Fibroblast of skin of scalp (primary cell): ENCODE data around the gene OPCML.

Experiments used
- DNase-seq: peaks from one replicate; pipeline ENCODE4 v3.0.0-alpha.2; 2013

The OPCML gene

GRCh38 chr11:132586801-132587200 is 945.5 kb downstream of the OPCML start:
- DNase-seq, result no peak

DNA sequence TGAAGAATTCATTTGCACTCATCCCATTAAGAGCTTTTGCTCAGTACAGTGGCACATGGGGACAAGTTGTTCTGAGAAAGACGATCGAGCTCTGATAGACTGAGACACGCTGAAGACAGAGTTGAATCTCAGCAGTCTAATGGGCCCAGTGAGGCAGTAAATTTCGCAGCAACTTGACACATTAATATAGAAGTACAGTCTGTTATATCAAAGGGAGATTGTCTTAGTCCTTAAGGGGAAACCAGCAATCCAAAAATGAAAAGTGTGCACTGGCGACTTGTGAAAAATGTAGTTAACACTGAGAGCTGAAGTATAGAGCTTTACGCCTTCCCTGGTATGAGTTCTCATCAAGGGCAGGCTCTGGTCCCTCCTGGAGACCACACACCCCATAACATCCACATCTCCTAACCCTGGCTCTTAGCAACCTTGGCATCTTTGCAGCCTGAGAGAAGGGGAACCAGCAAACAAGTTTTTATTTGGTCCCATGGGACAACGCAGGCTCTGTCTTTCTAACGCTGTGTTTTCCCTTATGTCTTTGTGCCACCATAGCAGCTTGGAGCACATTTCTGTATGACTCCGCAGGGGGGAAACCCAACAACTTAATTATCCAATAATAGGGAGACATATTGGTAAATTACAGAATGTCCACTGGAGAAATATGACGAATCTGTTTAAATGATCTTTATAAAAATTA is 952.5 kb downstream of the OPCML start:
- DNase-seq, result no peak

- DNase-seq, result no peak
These were observed 953.2 kb downstream of the OPCML start for GRCh38 chr11:132579136-132579535.

DNA sequence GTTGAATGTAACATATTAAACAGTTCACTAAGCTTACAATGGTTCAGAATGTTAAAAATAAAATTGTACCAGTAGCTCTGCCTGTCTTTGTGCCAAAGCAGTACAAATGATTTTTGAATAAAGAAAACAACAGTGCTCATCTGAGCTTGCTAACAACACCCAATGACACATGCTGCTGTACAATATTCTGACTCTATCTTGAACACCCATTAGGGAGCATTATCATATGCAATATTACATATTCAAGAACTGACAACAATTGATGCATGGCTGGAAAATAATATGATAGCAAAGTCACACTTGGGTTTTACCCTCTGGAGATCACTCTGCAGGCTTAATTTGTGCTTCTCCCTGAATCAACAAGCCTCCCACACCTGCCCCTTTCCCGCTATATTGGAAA is 953.7 kb downstream of the OPCML start:
- DNase-seq, result no peak

GRCh38 chr11:132576706-132577105 is 955.6 kb downstream of the OPCML start:
- peak; percentile 97 for DNase-seq

GRCh38 chr11:132564091-132564885 is 968.0 kb downstream of the OPCML start:
- no peak for DNase-seq

DNA sequence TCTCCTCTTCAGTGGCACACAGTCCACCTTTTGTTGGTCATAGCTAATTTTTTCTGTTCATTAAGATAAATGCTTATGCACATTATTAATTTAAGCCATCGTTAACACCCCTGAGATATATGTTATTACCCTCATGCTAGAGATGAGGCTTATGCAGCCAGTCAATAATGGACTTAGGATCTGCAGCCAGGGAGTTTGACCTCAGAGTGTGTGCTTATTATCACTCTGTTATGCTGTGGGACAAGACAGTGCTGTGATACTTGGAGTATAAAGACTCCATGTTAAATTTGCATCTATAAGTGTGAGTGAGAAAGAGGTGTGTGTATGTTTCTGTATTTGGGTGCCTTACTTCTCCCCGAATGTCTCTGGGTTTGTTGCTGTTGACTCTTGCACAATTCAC is 969.3 kb downstream of the OPCML start:
- no peak for DNase-seq

DNA sequence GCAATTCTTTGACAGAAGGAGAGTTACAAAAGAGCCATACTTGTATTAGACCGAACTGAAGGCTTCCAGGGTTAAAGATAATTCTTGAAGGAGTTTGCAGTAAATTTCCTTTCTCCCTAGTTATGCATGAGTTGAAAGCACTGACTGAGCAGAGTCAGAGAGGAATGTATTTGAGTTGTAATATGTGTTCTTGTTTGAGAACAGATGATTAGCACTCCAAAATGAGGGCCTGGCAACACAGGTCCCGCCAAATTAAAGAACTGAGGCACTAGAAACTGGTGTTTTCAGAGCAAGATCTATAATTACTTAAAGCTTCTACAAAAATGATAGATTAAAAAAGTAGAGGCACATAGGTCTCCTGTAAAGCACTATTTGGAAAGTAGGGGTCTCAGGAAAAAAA is 970.4 kb downstream of the OPCML start:
- no peak for DNase-seq

DNA sequence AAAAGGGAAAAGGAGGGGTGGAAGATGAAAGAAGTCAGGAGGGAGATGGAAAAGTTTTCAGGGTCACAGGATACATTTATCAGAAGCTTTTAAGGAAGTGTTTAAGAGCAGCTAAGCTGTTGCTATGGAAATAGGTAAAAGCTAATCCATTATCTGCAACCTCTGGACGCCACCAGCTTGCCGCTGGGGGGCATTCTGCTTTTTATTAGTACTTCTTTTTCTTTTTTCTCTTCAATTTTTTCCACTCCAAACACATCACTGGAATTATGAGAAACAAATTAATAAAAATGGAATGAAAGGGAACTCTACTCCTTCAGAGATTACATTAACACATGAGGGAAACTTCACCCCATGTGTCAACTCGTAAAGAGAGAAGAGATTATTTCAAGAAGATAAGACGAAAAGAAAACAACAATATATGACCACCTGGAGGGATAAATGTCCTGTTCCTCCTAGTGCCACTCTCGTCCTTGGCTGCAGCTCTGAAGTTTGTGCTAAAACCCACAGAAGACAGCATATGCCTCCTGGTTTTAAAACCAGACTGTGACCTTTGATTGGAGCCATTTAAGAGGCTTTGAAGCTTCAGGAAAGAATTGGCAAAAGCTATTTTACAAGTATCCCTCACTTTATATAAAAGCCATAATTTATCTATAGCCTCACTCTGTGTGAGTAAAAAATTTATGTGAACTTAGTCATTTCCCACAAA is 972.8 kb downstream of the OPCML start:
- peak; percentile 7 for DNase-seq

DNA sequence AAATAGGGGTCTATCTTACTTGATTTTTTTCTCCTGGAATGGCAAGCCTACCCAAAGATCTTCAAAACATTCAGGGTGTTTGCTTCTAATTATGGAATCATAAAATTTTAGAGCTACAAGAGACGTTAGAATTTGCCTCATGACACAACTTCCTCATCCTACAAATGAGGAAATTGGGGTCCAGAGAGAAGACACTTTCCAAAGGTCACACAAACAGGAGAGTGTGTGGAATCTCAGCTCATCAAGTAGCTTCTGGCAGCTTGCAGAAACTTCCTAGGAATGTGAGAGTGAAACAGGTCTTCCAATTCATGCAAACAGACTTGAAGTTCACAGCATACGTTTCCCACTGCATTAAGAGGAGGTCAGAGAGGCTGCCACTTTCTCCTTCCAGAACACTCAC is 976.0 kb downstream of the OPCML start:
- DNase-seq, result no peak

DNA sequence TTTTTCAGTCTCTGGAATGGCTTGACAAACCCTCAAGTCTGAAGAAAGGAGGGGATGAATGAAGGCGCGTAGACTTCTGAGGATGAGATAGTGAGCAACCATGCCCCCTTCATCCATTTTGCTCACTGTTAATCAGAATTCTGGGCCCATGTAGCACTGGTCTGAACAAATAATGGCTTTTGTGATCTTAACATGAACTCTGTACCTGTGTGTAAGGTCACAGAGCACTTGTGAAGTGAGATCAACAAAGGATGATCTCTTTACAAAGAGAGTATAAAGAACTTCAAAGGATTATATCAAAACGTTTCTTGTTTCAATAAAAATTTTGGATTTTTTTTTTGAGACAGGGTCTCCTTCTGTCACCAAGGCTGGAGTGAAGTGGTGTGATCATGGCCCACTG is 976.7 kb downstream of the OPCML start:
- no peak for DNase-seq

DNA sequence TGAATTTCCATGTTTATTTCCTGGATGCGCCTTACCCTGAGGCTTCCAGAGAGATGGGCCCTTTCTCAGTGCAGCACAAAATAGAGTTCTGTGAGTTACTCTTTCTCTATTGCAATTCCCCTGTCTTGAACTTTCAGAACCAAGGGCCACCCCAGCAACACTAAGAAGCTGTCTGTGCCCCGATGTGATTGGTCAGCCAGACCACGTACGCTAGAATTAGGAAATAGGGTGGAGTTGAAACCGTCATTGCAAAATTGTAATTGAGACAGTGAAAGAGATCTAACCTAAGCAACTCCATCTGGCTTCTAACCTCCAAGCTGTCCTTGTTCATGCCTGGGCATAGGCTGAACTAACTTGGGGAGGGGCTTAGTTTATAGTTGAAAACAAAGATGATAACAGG is 981.3 kb downstream of the OPCML start:
- DNase-seq, result no peak

DNA sequence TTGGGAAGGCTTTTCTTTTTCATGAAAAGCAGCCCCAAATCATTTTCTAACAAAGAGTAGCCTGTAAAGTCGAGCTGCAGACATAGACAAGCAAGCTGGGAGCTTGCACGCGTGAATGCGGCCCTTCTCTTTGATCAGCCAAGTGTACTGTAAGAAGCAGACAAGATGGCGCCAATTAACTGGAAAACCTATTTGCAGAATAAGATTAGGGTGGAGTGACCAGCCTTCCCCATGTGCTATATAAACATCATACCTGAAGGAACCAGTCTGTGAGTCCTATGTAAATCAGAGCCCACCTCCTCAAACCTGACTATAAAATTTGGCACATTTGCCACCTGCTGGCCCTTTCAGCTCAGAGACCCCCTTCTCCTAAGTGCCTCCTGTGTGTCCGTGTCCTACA is 982.7 kb downstream of the OPCML start:
- DNase-seq, result no peak

DNA sequence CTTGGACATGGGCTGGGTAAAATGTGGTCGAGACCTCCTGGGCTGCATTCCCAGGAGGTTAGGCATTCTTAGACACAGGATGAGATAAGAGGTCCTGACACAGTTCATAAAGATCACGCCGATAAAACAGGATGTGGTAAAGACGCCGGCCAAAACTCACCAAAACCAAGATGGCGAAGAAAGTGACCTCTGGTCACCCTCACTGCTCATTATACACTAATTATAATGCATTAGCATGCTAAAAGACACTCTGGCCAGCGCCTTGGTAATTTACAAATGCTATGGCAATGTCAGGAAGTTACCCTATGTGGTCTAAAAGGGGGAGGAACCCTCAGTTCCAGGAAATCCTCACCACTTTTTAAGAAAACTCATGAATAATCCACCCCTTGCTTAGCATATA is 983.3 kb downstream of the OPCML start:
- no peak for DNase-seq

DNA sequence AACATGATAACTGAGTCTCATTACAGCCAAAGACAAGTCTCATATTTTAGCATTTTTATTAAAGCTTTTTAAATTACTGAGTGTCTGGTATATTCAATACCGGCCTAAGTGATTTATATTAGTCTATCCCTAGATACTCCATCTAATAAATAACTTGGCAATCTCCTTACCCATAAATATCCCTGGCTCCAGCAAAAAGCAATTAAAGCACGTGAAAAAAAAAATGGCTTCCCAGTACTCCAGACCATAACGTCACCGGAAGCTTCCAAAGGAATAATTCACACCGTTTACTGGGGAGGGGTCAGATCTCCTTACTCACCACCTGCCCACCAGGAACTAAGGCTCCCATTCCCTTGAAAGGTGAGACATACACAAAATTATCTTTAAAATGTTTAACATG is 988.3 kb downstream of the OPCML start:
- no peak for DNase-seq

DNA sequence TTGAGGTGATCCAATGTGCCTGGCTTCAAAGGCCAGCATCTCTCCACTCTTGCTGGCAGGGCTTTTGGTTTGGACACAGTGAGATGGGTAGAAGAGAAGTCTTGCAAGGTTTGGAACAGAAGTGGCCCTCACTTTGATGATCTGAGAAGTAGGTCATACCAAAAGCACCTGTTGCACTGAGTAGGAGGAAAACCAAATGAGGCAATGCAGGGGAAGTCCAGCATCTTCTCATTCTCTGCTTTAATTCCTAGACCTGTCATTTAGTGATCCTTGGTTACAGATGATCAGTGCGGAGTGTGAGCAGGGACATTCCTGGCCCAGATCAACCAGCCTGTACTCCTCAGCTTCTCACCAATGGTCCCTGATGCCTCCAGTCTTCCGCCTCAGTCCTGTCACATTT is 990.5 kb downstream of the OPCML start:
- no peak for DNase-seq

- DNase-seq, result peak; percentile 28
These were observed 991.7 kb downstream of the OPCML start for GRCh38 chr11:132540581-132540980.

DNA sequence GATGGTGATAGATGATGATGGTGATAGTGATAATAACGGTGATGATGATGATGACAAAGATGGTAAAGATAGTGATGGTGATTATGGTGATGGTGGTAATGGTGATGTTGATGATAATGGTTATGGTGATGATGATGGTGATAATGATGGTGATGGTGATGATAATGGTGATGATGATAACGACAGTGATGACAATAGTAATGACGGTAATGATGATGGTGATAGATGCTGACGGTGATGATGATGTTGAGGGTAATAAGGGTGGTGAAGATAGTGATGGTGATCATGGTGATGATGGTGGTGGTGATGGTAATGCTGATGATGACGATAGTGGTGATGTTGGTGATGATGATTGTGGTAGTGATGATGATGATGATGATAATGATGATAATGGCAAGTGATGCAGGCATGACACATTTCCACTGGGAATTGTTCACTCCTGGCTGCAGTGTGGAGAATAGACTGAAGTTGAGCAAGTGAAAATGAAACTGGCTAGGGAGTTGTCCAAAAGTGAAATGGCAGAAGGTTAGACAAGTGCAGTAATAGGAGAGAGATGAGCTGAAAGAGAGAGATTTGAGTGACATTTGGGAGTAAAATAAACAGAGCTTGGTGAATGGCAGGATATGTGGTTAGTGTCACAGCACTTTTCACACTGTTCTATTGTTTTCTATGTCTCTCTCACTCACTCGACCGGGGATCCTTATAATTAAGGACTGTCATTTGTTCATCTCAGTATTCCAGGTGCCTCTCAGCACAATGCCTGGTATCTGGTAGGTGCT is 992.5 kb downstream of the OPCML start:
- DNase-seq, result no peak

GRCh38 chr11:132538642-132539041 is 993.7 kb downstream of the OPCML start:
- no peak for DNase-seq

DNA sequence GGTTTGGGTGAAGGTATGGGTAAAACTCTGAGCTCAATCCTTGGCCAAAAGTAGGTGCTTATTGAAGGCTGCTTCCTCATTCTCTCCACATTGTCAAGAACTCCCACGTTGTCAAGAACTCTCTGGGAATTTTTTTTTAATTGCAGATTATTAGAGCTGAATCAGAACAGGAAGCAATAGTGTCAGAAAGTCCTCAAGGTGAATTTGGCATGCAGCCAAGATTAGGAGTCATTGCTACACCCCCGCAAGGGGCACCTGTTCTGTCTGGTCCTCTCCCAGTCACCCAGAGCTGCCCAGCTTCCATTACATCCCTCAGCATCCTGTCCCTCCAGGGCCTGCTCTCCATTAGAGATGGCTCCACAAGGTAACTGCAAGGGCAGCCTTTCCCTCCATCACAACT is 996.5 kb downstream of the OPCML start:
- no peak for DNase-seq

DNA sequence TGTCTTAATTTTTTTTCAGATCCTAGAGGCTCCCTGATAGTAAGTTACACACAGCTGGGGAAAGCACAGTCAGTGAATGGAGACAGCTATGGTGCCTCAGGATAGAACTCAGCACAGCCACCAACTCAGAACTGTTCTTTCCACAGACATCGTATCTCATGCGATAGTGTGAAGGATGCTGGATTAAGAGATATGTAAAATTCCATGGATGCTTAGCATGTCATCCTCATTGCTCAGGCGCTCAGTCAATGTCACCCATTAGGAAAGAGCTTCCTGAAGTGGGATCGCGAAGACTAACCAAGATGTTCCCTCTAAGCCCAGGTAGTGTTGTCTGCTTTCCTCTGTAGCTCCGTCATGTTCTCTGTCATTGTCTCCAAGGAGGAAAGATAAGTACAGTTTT is 1000.4 kb downstream of the OPCML start:
- peak; percentile 49 for DNase-seq

- DNase-seq, result peak; percentile 73
These were observed 1004.1 kb downstream of the OPCML start for GRCh38 chr11:132528181-132528580.

DNA sequence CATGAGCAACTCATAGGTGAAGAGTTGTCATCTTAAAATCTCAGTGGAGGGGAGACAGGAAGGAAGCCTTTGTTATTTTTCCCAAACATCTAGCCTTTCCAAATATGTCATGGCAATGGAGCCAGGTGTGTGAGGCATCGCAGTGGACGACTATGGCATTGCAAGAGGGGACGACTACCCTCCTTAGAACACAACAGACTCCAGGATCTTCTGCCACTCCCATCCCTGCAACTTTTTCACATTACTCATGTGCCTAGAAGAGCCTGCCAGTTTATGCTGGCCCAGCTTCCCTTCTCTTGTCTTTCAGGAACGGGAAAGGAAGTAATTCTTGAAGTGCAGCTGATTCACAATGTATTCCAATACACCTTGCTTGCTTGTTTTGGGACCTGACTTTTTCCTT is 1008.4 kb downstream of the OPCML start:
- no peak for DNase-seq
